ENCODE data around the gene CPD. TPM values are rescaled to one million over a fixed set of nuclear protein-coding genes. Genes with fewer than 3 reads are reported as not detected.
A peak's percentile ranks its signal among the peaks of the same experiment; 100 is the strongest.

The CPD gene
- total and polyA plus RNA-seq, 2 of the 13 experiments (the other 11 are each of a cell fraction or from before 2014, with no cell fraction given): 46.1 to 72.3 TPM

DNA sequence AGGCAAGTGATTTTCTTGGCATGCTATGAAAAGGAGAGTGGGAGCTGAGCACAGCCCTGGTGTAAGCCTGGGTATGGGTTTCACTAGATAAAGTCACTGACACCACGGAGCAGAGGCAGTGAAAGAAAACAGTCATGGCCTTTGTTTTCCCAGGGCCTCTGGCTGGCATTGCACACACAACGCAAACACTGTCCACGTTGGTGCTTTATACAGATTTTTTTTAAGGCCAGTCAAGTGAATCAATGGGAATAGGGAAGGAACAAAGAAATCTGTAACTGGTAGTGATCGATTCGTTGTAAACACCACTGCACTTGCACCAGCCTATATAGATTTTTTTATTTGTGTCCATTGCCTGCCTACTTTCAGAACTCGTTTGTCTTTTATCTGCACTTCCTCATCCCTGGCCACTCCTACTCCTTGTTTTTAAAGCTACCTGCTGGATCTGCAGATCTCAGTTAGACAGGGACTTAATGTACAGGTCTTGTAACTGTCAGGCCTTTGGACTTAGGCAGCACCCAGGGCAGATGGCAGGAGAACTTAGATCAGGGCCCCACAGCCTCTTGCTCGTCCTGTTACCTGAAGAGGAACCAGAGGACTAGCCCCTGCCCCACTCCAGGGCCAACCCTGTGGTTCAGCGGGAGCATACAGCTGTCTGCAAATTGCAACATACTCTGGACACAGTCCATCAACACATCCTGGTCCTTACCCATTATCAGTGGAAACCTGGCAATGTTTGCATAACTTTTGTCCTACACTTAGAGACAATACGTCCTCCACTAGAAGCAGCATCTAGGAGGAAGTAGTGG, 34.2 kb upstream of the CPD start (continued):
- TF ChIP-seq MNT (IDR thresholded peaks at IDR 0.05) (peak; percentile 53; the same call in 1 of the 2 replicates), CCAR2 (optimal IDR thresholded peaks at IDR 0.05; ENCODE audit: low read depth, low read length) (no peak), ZNF337 (CRISPR knock-in tag; IDR thresholded peaks at IDR 0.05; ENCODE audit: borderline replicate concordance, low read depth) (no peak), IRF2 (CRISPR knock-in tag; IDR thresholded peaks at IDR 0.05) (peak; percentile 92), KDM6A (CRISPR knock-in tag; IDR thresholded peaks at IDR 0.05; ENCODE audit: low read depth) (peak; percentile 78; the same call in 1 of the 2 replicates), NFRKB (IDR thresholded peaks at IDR 0.05) (no peak), PITX1 (CRISPR knock-in tag; IDR thresholded peaks at IDR 0.05) (peak; percentile 76), AFF4 (CRISPR knock-in tag; IDR thresholded peaks at IDR 0.05) (no peak), ATF1 (CRISPR knock-in tag; IDR thresholded peaks at IDR 0.05) (peak; percentile 73), ZNF101 (CRISPR knock-in tag; IDR thresholded peaks at IDR 0.05; ENCODE audit: borderline replicate concordance, low read depth) (no peak), ZMYM2 (CRISPR knock-in tag; IDR thresholded peaks at IDR 0.05) (no peak), ZBTB25 (CRISPR knock-in tag; IDR thresholded peaks at IDR 0.05) (no peak; the same call in 1 of the 2 replicates), BHLHE40 (IDR thresholded peaks at IDR 0.05; ENCODE audit: low read length) (0 out of 2 replicates have a peak, but pooled peaks have one; percentile 9), ZNF678 (CRISPR knock-in tag; IDR thresholded peaks at IDR 0.05) (no peak)
